ENCODE results near the gene EPRS1.

GRCh38 chr1:220013497-220013896 lies 32.8 kb downstream of the EPRS1 start:
- TF ChIP-seq CTCF (IDR thresholded peaks at IDR 0.05) (no peak), POLR2AphosphoS5 (IDR thresholded peaks at IDR 0.05) (no peak), POLR2A (IDR thresholded peaks at IDR 0.05) (no peak)
